GM18907 (cell line): ENCODE data around the gene ISL2.

ENCODE experiments used
- ATAC-seq: cut with Tn5 transposase; IDR thresholded peaks from one replicate; pipeline ENCODE4 v1.9.1; 2021; ENCODE audit warnings: mild to moderate bottlenecking, moderate library complexity; ENCODE audit not compliant: unreplicated experiment

Gene ISL2

GRCh38 chr15:76341366-76342057 is 4.9 kb downstream of the ISL2 start:
- no peak for ATAC-seq

GRCh38 chr15:76342058-76342381 is 5.4 kb downstream of the ISL2 start:
- ATAC-seq: no peak

- ATAC-seq: no peak
Measured at GRCh38 chr15:76342382-76343201, 6.0 kb downstream of the ISL2 start.

GRCh38 chr15:76343313-76343996 is 6.9 kb downstream of the ISL2 start:
- ATAC-seq: no peak

GRCh38 chr15:76344893-76345582 is 8.5 kb downstream of the ISL2 start:
- ATAC-seq: no peak

GRCh38 chr15:76345583-76345879 is 9.0 kb downstream of the ISL2 start:
- no peak for ATAC-seq

GRCh38 chr15:76345880-76346668 is 9.5 kb downstream of the ISL2 start:
- ATAC-seq: no peak

GRCh38 chr15:76346669-76347481 is 10.3 kb downstream of the ISL2 start:
- ATAC-seq: no peak

- ATAC-seq: no peak
Measured at GRCh38 chr15:76347482-76348055, 11.0 kb downstream of the ISL2 start.

- ATAC-seq: no peak
Measured at GRCh38 chr15:76349301-76350070, 12.9 kb downstream of the ISL2 start.

GRCh38 chr15:76353023-76353577 is 16.5 kb downstream of the ISL2 start:
- no peak for ATAC-seq

GRCh38 chr15:76353903-76354302 is 17.3 kb downstream of the ISL2 start:
- ATAC-seq: no peak

GRCh38 chr15:76354823-76355440 is 18.4 kb downstream of the ISL2 start:
- no peak for ATAC-seq

GRCh38 chr15:76358453-76358852 is 21.9 kb downstream of the ISL2 start:
- ATAC-seq: no peak

- ATAC-seq: no peak
Measured at GRCh38 chr15:76359152-76359551, 22.6 kb downstream of the ISL2 start.

- ATAC-seq: no peak
Measured at GRCh38 chr15:76360416-76360815, 23.8 kb downstream of the ISL2 start.

GRCh38 chr15:76363251-76363650 is 26.7 kb downstream of the ISL2 start:
- ATAC-seq: no peak

GRCh38 chr15:76366714-76367113 is 30.1 kb downstream of the ISL2 start:
- no peak for ATAC-seq
